A673 (cell line): ENCODE data around the gene CNTN6. TPM values are rescaled to one million over a fixed set of nuclear protein-coding genes. Genes with fewer than 3 reads are reported as not detected.

ENCODE experiments used
- BruUV-seq: library from RNA; stranded (reverse); fragments of 400-500 nt; replicated peaks from 2 replicates; lab custom pipeline; 2021; lab: Mats Ljungman, UMichigan
- CTCF ChIA-PET: fragments of 300-600 bp; sonication (Branson Sonifier 250); formaldehyde crosslinking; loops from one replicate; lab custom pipeline; 2022; ENCODE audit warnings: antibody characterized with exemption; lab: Charles Lee
- POLR2A ChIA-PET: fragments of 300-600 bp; sonication (Branson Sonifier 250); formaldehyde crosslinking; loops from one replicate; lab custom pipeline; 2022; ENCODE audit warnings: antibody characterized with exemption; ENCODE audit not compliant: low non-redundant PET; lab: Charles Lee
- DNase-seq: peaks from one replicate; pipeline ENCODE4 v3.0.0-alpha.2; 2015; ENCODE audit warnings: low spot score
- H3K27ac ChIP-seq: fragments of 200-600 bp; sonication (generic); 2 replicates; pipeline ENCODE4 v1.5.1; 2016; ENCODE audit warnings: mixed run types, low read depth, mild to moderate bottlenecking, mixed read lengths, antibody characterized with exemption, low read length; ENCODE audit not compliant: poor library complexity, severe bottlenecking
- H3K27me3 ChIP-seq: fragments of 200-600 bp; sonication (generic); replicated peaks from 2 replicates; pipeline ENCODE4 v1.6.1; 2017; ENCODE audit warnings: mixed run types, low read depth, mild to moderate bottlenecking, mixed read lengths, antibody characterized with exemption, low read length; ENCODE audit not compliant: insufficient read depth, poor library complexity
- H3K36me3 ChIP-seq: fragments of 200-600 bp; sonication (generic); 2 replicates; pipeline ENCODE4 v1.6.1; 2016; ENCODE audit warnings: mixed run types, mild to moderate bottlenecking, mixed read lengths, antibody characterized with exemption, low read length; ENCODE audit not compliant: insufficient read depth, poor library complexity, severe bottlenecking
- H3K4me1 ChIP-seq: fragments of 200-600 bp; sonication (generic); 2 replicates; pipeline ENCODE4 v1.6.1; 2017; ENCODE audit warnings: mixed run types, mild to moderate bottlenecking, mixed read lengths, antibody characterized with exemption, low read length; ENCODE audit not compliant: insufficient read depth, poor library complexity, severe bottlenecking
- H3K4me3 ChIP-seq: fragments of 200-600 bp; sonication (generic); 2 replicates; pipeline ENCODE4 v1.5.1; 2016; ENCODE audit warnings: low read depth, mixed run types, mild to moderate bottlenecking, mixed read lengths, low read length; ENCODE audit not compliant: poor library complexity, severe bottlenecking
- H3K9me3 ChIP-seq: fragments of 200-600 bp; sonication (generic); 2 replicates; pipeline ENCODE4 v1.6.1; 2016; ENCODE audit warnings: mixed run types, low read depth, mild to moderate bottlenecking, mixed read lengths, antibody characterized with exemption, low read length; ENCODE audit not compliant: poor library complexity, severe bottlenecking
- EZH2 ChIP-seq: fragments of 200-600 bp; sonication (generic); IDR thresholded peaks from 2 replicates; pipeline ENCODE4 v1.6.1; 2017; ENCODE audit warnings: borderline replicate concordance, low read depth, mild to moderate bottlenecking, mixed read lengths, antibody characterized with exemption, low read length; ENCODE audit not compliant: poor library complexity, severe bottlenecking
- intact Hi-C: fragments of 100-400 bp; cut with micrococcal nuclease; formaldehyde crosslinking; loops from one replicate; pipeline ENCODE4 v1.10.0; 2022; ENCODE audit not compliant: unreplicated experiment
- total RNA-seq: library from RNA; stranded (reverse); gene quantifications from 2 replicates; pipeline ENCODE4 v1.2.3, GENCODE V29; 2021
- TF ChIP-seq, protein P1 (sequence below): fragments of 300-800, 200-600 bp; sonication (generic); conservative IDR thresholded peaks from 2 replicates; pipeline ENCODE4 v1.5.1; 2017; ENCODE audit warnings: low read depth, mild to moderate bottlenecking, antibody characterized with exemption, low read length, moderate library complexity, mixed read lengths

Gene CNTN6
- total RNA-seq, 1 experiment from 2014 or later, result 0.28 TPM

DNA sequence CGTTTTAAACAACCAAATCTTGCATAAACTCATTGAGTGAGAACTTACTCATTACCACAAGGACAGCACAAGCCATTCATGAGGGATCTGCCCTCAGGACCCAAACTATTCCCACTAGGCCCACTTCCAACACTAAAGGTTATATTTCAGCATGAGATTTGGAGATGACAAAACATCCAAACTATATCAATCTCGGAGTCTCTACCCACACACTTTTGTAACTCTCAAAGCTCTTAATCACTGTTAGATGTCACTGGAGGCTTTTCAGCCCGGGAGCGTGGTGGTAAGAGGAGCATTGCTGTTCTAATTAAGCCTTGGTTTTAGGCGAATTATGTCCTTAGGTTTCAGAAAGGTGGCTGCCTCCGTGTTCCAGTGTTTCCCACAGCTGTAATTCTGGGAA is 86.3 kb downstream of the CNTN6 start:
- Histone ChIP-seq H3K27ac (no peak overlapping the region), H3K4me1 (peaks cover 7% of the 10 kb centered on the region), H3K27me3 (no peaks in the 10 kb centered on the region), H3K36me3 (no peaks in the 10 kb centered on the region), H3K4me3 (no peak overlapping the region), H3K9me3 (peaks cover 17% of the 10 kb centered on the region)
- CTCF ChIA-PET, result no interaction called here
- BruUV-seq, result no TSS peak
- intact Hi-C loops, result no loop called here
- TF ChIP-seq, protein P1, sequence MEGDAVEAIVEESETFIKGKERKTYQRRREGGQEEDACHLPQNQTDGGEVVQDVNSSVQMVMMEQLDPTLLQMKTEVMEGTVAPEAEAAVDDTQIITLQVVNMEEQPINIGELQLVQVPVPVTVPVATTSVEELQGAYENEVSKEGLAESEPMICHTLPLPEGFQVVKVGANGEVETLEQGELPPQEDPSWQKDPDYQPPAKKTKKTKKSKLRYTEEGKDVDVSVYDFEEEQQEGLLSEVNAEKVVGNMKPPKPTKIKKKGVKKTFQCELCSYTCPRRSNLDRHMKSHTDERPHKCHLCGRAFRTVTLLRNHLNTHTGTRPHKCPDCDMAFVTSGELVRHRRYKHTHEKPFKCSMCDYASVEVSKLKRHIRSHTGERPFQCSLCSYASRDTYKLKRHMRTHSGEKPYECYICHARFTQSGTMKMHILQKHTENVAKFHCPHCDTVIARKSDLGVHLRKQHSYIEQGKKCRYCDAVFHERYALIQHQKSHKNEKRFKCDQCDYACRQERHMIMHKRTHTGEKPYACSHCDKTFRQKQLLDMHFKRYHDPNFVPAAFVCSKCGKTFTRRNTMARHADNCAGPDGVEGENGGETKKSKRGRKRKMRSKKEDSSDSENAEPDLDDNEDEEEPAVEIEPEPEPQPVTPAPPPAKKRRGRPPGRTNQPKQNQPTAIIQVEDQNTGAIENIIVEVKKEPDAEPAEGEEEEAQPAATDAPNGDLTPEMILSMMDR, result no peak
- no peak for TF ChIP-seq EZH2
- no peak for DNase-seq
- POLR2A ChIA-PET, result no interaction called here

DNA sequence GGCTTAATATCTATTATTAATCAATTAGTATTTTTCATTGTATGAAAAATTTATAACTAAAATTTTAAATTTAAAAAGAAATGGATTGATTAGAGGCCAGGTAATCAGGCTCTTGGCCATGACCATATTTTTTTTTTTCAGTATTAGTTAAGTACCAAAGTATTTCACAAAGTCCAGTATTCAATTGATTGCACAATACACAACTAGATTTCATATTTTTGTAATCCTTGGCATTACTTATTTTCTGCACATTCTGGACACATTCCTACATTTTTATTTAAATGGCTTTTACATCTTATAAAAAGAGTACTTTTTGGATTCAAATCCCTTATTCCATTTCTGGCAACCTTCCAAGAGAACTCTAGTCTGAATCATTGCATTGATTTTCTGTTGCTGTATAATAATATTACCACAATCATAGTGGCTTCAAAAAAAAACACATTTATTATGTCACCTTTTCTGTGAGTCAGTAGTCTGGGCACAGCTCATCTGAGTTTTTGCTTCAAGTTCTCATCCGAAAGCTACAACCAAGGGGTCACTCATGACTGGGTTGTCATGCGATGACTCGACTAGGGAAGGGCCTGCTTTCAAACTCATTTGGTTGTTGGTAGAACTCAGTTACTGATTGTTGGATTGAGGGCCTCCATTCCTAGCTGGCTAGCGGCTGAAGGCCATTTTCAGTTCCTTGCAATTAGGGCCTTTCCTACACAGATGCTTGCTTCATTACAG is 90.7 kb downstream of the CNTN6 start:
- no peak for DNase-seq
- intact Hi-C loops, result no loop called here
- no TSS peak for BruUV-seq
- Histone ChIP-seq H3K27me3 (no peaks in the 10 kb centered on the region), H3K36me3 (no peaks in the 10 kb centered on the region), H3K27ac (no peak overlapping the region), H3K4me1 (no peaks in the 10 kb centered on the region), H3K9me3 (peaks cover 2% of the 10 kb centered on the region), H3K4me3 (no peak overlapping the region)
- ChIA-PET CTCF (no interaction called here), POLR2A (no interaction called here)
- TF ChIP-seq, protein P1, result no peak

DNA sequence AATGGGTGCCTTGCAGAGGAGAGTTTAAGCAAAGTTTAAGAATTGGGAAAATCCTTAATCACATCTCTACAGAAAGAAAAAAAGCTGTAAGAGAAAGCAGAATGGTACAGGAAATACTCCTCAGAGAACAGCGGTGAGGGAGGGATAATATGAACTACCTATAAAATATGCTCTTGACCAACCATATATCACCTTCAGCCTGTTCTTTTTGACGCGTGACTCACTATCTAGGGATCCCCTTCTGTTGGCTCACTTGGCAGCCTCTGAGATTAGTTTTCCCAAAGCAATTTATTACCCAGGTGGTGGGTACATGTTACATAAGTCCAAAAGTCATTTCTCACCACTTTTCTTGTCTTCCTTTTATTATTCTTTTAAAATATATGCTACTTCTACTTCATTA is 97.7 kb downstream of the CNTN6 start:
- Histone ChIP-seq H3K36me3 (no peaks in the 10 kb centered on the region), H3K27ac (no peak overlapping the region), H3K4me3 (no peak overlapping the region), H3K9me3 (no peaks in the 10 kb centered on the region), H3K27me3 (no peaks in the 10 kb centered on the region), H3K4me1 (no peaks in the 10 kb centered on the region)
- no TSS peak for BruUV-seq
- TF ChIP-seq, protein P1, result no peak
- no peak for TF ChIP-seq EZH2
- ChIA-PET CTCF (no interaction called here), POLR2A (no interaction called here)
- intact Hi-C loops, result no loop called here
- DNase-seq, result no peak
